Heart left ventricle (tissue), 16 donors: Measurements from ENCODE around the gene PARP4. TPM values are rescaled to one million over a fixed set of nuclear protein-coding genes. Genes with fewer than 3 reads are reported as not detected.
"Not testable (repeated sequence)": the region's sequence is repeated elsewhere in the genome, so short reads cannot be mapped to it uniquely, and the experiment has no call there.

Source experiments
- ATAC-seq, 4 donors: fragments of 200-7000 bp; cut with Tn5 transposase; one replicate each; pipeline ENCODE4 v1.9.1; 2020 to 2022; ENCODE audit warnings: moderate library complexity in 4 of 4, mild to moderate bottlenecking in 3 of 4, moderate number of reproducible peaks in 1 of 4
- DNase-seq, 5 donors: peaks; one replicate each; pipeline ENCODE4 v3.0.0-alpha.2; 2020
- H3K27ac ChIP-seq, 12 donors: fragments of 200-600 bp; sonication (generic) in 4 of 12; one replicate each; pipeline versions ENCODE4 v1.5.0 to v1.8.0; 2016 to 2022; ENCODE audit warnings: mild to moderate bottlenecking in 2 of 12
- H3K27me3 ChIP-seq, 9 donors: fragments of 200-600 bp; sonication (generic) in 2 of 9; one replicate each; pipeline versions ENCODE4 v1.5.1 to v1.8.0; 2016 to 2022; ENCODE audit warnings: mild to moderate bottlenecking in 3 of 9
- H3K36me3 ChIP-seq, 9 donors: fragments of 200-600 bp; sonication (generic) in 2 of 9; one replicate each; pipeline versions ENCODE4 v1.5.0 to v1.8.0; 2018 to 2022; ENCODE audit warnings: mild to moderate bottlenecking in 2 of 9
- H3K4me1 ChIP-seq, 12 donors: fragments of 200-600 bp; sonication (generic) in 4 of 12; one replicate each; pipeline versions ENCODE4 v1.5.0 to v1.8.0; 2016 to 2022; ENCODE audit warnings: mild to moderate bottlenecking in 3 of 12
- H3K4me3 ChIP-seq, 12 donors: fragments of 200-600 bp; sonication (generic) in 4 of 12; one replicate each; pipeline versions ENCODE4 v1.5.0 to v1.8.0; 2017 to 2022; ENCODE audit warnings: mild to moderate bottlenecking in 9 of 12, moderate library complexity in 4 of 12
- H3K9me3 ChIP-seq, 12 donors: fragments of 200-600 bp; sonication (generic) in 4 of 12; one replicate each; pipeline versions ENCODE4 v1.5.0 to v1.8.0; 2016 to 2022; ENCODE audit warnings: mild to moderate bottlenecking in 1 of 12
- CTCF ChIP-seq, 12 donors: fragments of 200-600 bp; sonication (generic) in 4 of 12; IDR thresholded peaks; one replicate each; pipeline versions ENCODE4 v1.5.0 to v1.8.0; 2018 to 2022; ENCODE audit warnings: antibody characterized with exemption in 12 of 12, mild to moderate bottlenecking in 5 of 12
- POLR2A ChIP-seq, 2 donors: fragments of 450-650 bp; IDR thresholded peaks; one replicate each; pipeline ENCODE4 v1.6.1; 2017; ENCODE audit warnings: antibody characterized with exemption in 2 of 2, mild to moderate bottlenecking in 2 of 2, moderate library complexity in 2 of 2
- WGBS, 4 donors: extraction: QIAGEN DNeasy Blood & Tissue Kit in 2 of 4; methylation state at CpG; one replicate each; pipeline versions ENCODE4 v1.1.5 to v1.1.7; 2013 to 2018; 5-methylcytosine and 5-hydroxymethylcytosine counted together
- intact Hi-C, 10 donors: fragments of 100-400 bp; cut with DNase I; formaldehyde crosslinking; loops; one replicate each; pipeline versions ENCODE4 v1.11.1 to v1.14.2; 2022
- polyA plus RNA-seq, 2 donors: library from polyadenylated mRNA; stranded (reverse); fragments of 200-250 nt; gene quantifications; one replicate each; pipeline ENCODE4 v1.2.3, GENCODE V29; 2013
- total RNA-seq, 9 donors: library from RNA; depleted of rRNA in 2 of 9; stranded (reverse); fragments of >200 nt in 2 of 9; fragmentation: NEBNext Ultra II Directional in 3 of 9; extraction: Animal tissue kit (Norgen Biotek cat#: 25700) in 3 of 9; gene quantifications; one replicate each; pipeline versions ENCODE4 v1.1.0 to v1.2.4, GENCODE V29; 2016 to 2023
- donor health status: ischemic (EF 13 %, LVEDD 7.1; RV severe dilation, severe dysfunction).
- donor health status: healthy with polysubstance abuse.
- donor health status: DM: no; HTN: yes; CAD: no.
- donor health status: DM: no; HTN: no; CAD: no.
- donor health status: ischemic (EF 25% LVEDD 6.9; RV normal size, moderate dysfunction).
- donor health status: ischemic (EF 25% LVEDD 5.7; RV mildly dilated, moderate dysfunction).
- donor health status: healthy.
- donor health status: DM: yes; HTN: yes; CAD: no.
- donor health status: ischemic (EF 35%, LVEDD 5.7; RV mildly dilated, moderate dysfunction).
- donor health status: nonischemic (EF 11% LVEDD 7.7; RV severe dilation, severe dysfunction).
- donor health status: DM: yes; HTN: yes; CAD: no.
- donor health status: PGD.
- donor health status: ischemic (EF 29% LVEDD 5.4; RV normal size, mild dysfunction).
- donor health status: nonischemic (EF 23%, LVEDD 6.1; RV moderate dilation, normal function).

PARP4 gene
- total and polyA plus RNA-seq, 11 donors, result 6.9 to 41.6 (median 20.7) TPM

- Histone ChIP-seq H3K4me1 (no peaks in the 10 kb centered on the region), H3K4me3 (no peak overlapping the region), H3K9me3 (no peaks in the 10 kb centered on the region), H3K36me3 (no peaks in the 10 kb centered on the region), H3K27ac (no peak overlapping the region), H3K27me3 (no peaks in the 10 kb centered on the region)
- ATAC-seq, result no peak
- no peak for DNase-seq
- 90 to 95% (median 93%) methylated on average over 4 of the region's 4 CpGs for WGBS, 4 donors
- TF ChIP-seq CTCF (IDR thresholded peaks at IDR 0.05) (no peak), POLR2A (IDR thresholded peaks at IDR 0.05) (no peak)
- intact Hi-C loops, result no loop called here
Observed at GRCh38 chr13:24406524-24406923, 106.1 kb downstream of the PARP4 start.

GRCh38 chr13:24396821-24397220 is 115.8 kb downstream of the PARP4 start:
- no peak for ATAC-seq

GRCh38 chr13:24392972-24393371 is 119.6 kb downstream of the PARP4 start:
- no peak for DNase-seq
- intact Hi-C loops, result no loop called here
- 93 to 98% (median 94%) methylated on average over 4 of the region's 4 CpGs for WGBS, 4 donors

More at GRCh38 chr13:24396821-24397220, 115.8 kb downstream of the PARP4 start:
- H3K27ac ChIP-seq, result no peak overlapping the region
- no peaks in the 10 kb centered on the region for H3K36me3 ChIP-seq
- intact Hi-C loops, result no loop called here
- TF ChIP-seq POLR2A (IDR thresholded peaks at IDR 0.05) (no peak), CTCF (IDR thresholded peaks at IDR 0.05) (no peak)
- no peak overlapping the region for H3K4me3 ChIP-seq
- no peaks in the 10 kb centered on the region for H3K4me1 ChIP-seq
- WGBS, 4 donors, result 83 to 90% (median 89%) methylated on average over 2 of the region's 2 CpGs
- H3K9me3 ChIP-seq, result peaks cover 0 to 25% (median 13%) of the 10 kb centered on the region in 12 donors
- no peak for DNase-seq
- H3K27me3 ChIP-seq, result no peaks in the 10 kb centered on the region

GRCh38 chr13:24391771-24392683 is 120.6 kb downstream of the PARP4 start:
- WGBS, 4 donors, result 86 to 90% (median 88%) methylated on average over 22 to 25 of the region's 27 CpGs
- H3K4me3 ChIP-seq, H3K27ac ChIP-seq, DNase-seq, H3K4me1 ChIP-seq, ATAC-seq, H3K36me3 ChIP-seq, intact Hi-C loops, H3K27me3 ChIP-seq: not testable (repeated sequence)
- peaks cover 0 to 18% (median 9%) of the 10 kb centered on the region in 12 donors for H3K9me3 ChIP-seq

More at GRCh38 chr13:24392972-24393371, 119.6 kb downstream of the PARP4 start:
- Histone ChIP-seq H3K4me3 (no peak overlapping the region), H3K36me3 (no peaks in the 10 kb centered on the region), H3K4me1 (no peaks in the 10 kb centered on the region), H3K27ac (no peak overlapping the region), H3K9me3 (peaks cover 0 to 25% (median 13%) of the 10 kb centered on the region in 12 donors), H3K27me3 (no peaks in the 10 kb centered on the region)
- no peak for ATAC-seq
- TF ChIP-seq CTCF (IDR thresholded peaks at IDR 0.05) (no peak), POLR2A (IDR thresholded peaks at IDR 0.05) (no peak)

GRCh38 chr13:24390795-24391194 is 121.8 kb downstream of the PARP4 start:
- H3K36me3 ChIP-seq, intact Hi-C loops, DNase-seq, H3K4me1 ChIP-seq, H3K9me3 ChIP-seq, ATAC-seq, H3K27ac ChIP-seq, H3K4me3 ChIP-seq, H3K27me3 ChIP-seq: not testable (repeated sequence)
- 90 to 95% (median 93%) methylated on average over 6 to 9 of the region's 9 CpGs for WGBS, 4 donors
